ENCODE data around the gene PIWIL1.

The PIWIL1 gene

DNA sequence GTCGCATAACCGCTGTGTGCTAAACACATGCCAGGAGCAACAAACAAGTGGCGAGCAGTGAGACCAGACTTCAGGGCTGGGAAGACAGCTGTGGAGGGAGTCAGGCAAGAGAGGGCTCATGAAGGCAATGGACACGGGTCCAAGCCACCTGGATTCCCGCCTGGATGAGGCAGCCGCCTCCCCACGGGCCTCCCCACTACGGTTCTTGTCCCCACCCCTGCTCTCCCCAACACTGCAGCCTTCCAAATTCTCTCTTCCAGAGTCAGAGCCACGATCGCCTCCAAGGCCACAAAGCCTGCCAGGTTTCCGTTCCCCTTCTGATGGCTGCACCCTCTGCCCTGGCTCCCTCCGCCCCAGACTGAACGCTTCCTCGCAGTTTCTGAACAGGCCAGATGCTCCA, 36.1 kb upstream of the PIWIL1 start:
- H3K27ac ChIP-seq, result peak overlapping the region in 2 of 11 experiments; percentile 24 to 30; a peak in 5 of 22 replicates
- no peak overlapping the region for H3K4me3 ChIP-seq
- H3K4me1 ChIP-seq, result peaks cover 16 to 42% (median 28%) of the 10 kb centered on the region in 10 experiments
- TF ChIP-seq Cebpa-rat (IDR thresholded peaks at IDR 0.05), result no peak
- H4K20me1 ChIP-seq, result no peaks in the 10 kb centered on the region; a peak in 1 of 22 replicates
- H3K4me2 ChIP-seq, result peak overlapping the region; percentile 50 to 82 (median 70)
- H3K9ac ChIP-seq, result no peak overlapping the region
- H3K9me3 ChIP-seq (replicated peaks in 1 of 11), result peaks cover 0 to 3% (median 0%) of the 10 kb centered on the region in 11 experiments; a peak in 1 of 22 replicates
- H3K27me3 ChIP-seq, result no peaks in the 10 kb centered on the region
- H3K36me3 ChIP-seq, result no peaks in the 10 kb centered on the region

DNA sequence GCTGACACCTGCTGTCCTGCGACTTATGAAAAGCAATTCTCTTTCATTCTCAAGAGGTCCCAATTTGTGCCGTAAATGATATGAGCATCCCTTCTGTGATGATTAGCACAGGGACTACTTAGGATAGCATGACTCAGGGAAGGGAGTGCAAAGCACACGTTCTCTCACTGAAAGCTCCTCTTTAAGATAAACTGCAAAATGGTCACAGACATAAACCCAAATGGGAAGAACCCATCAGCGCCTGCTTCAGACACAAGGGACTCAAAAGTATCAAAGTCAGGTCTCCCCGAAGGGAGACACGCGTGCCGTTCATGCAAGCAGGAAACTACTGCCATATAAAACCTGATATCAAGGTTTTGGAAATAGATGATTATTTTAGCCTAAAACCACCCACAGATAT, 33.9 kb upstream of the PIWIL1 start:
- no peak overlapping the region for H3K27ac ChIP-seq
- no peak for TF ChIP-seq Cebpa-rat (IDR thresholded peaks at IDR 0.05)
- H3K27me3 ChIP-seq, result no peaks in the 10 kb centered on the region
- no peaks in the 10 kb centered on the region; a peak in 1 of 22 replicates for H4K20me1 ChIP-seq
- H3K4me3 ChIP-seq, result no peak overlapping the region
- no peaks in the 10 kb centered on the region for H3K36me3 ChIP-seq
- no peak overlapping the region; a peak in 1 of 22 replicates for H3K4me2 ChIP-seq
- no peak overlapping the region for H3K9ac ChIP-seq
- no peaks in the 10 kb centered on the region for H3K9me3 ChIP-seq (replicated peaks in 1 of 11)
- peaks cover 16 to 42% (median 28%) of the 10 kb centered on the region in 10 experiments for H3K4me1 ChIP-seq

DNA sequence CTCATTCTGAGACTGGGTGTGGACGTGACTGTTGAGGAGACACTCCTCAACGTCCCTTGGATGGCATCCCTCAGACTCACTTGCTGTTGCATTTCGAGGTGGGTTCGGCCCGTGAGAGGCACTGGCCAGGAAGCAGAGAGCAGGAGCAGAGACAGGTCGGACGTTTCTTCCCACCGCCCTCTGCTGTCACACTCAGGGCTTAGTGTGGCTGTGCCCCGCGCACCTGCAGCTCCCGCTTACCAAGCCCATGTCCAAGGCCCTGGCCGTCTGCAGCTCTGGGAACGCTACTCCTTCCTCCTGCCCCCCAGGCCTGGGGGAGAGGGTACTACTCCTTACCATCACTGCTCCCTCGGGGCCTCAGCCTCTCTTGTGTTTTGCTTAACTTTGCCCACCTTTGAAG, 29.8 kb upstream of the PIWIL1 start:
- no peak overlapping the region for H3K9ac ChIP-seq
- H3K4me1 ChIP-seq, result peaks cover 0 to 14% (median 3%) of the 10 kb centered on the region in 10 experiments; a peak in 6 of 20 replicates
- H3K36me3 ChIP-seq, result no peaks in the 10 kb centered on the region
- H3K27ac ChIP-seq, result no peak overlapping the region
- no peaks in the 10 kb centered on the region for H3K9me3 ChIP-seq (replicated peaks in 1 of 11)
- H3K4me3 ChIP-seq, result no peak overlapping the region
- no peak overlapping the region for H3K4me2 ChIP-seq
- H4K20me1 ChIP-seq, result no peaks in the 10 kb centered on the region
- TF ChIP-seq Cebpa-rat (IDR thresholded peaks at IDR 0.05), result no peak
- H3K27me3 ChIP-seq, result no peaks in the 10 kb centered on the region

DNA sequence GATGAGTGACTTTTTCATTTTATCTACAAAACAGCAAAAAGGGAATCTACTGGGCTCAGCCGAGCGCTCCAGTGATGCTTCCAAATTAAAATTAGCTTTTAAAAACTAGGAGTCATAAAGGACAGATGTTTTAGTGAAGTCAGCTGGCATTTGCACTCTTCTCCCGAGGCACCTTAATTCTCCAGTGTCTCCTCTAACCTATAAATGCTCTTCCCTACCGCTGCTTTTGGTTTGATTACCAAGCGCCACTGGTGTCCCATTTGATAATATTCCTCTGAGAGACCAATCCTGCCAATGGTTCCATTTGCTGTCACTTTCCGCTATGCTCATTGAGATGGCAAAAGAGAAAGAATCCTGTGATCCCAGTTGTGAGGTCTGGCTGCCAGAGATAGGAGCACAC, 29.3 kb upstream of the PIWIL1 start:
- Histone ChIP-seq H4K20me1 (no peaks in the 10 kb centered on the region), H3K4me3 (no peak overlapping the region), H3K4me1 (peaks cover 0 to 14% (median 3%) of the 10 kb centered on the region in 10 experiments; a peak in 6 of 20 replicates), H3K4me2 (no peak overlapping the region), H3K36me3 (no peaks in the 10 kb centered on the region), H3K9ac (no peak overlapping the region), H3K27me3 (no peaks in the 10 kb centered on the region), H3K27ac (no peak overlapping the region), H3K9me3 (replicated peaks in 1 of 11) (peaks cover 0 to 5% (median 0%) of the 10 kb centered on the region in 11 experiments; a peak in 11 of 22 replicates)
- TF ChIP-seq Cebpa-rat (IDR thresholded peaks at IDR 0.05), result no peak

DNA sequence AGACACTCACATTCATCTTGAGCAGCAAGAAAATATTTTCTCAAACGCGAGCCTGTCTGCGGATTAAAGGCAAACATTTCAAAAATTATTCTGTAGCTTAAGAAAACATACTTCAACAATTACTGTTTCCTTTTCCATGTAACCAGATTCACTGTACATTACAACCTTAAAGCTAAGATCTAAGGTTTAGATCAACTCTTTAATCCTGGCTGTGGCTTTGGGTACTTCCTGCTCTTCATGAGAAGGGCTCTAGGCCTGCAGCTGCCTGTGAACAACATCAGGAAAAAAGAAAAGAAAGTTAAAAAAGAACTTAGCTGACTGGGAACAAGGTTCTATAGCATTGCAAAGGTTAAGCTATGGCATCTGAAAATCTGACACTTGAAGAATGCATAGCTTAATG, 21.4 kb upstream of the PIWIL1 start:
- no peak overlapping the region for H3K9ac ChIP-seq
- peak overlapping the region in 3 of 11 experiments; percentile 2 to 4 (median 3); a peak in 3 of 22 replicates for H3K4me2 ChIP-seq
- H3K27me3 ChIP-seq, result no peaks in the 10 kb centered on the region
- no peak overlapping the region for H3K27ac ChIP-seq
- no peak overlapping the region for H3K4me3 ChIP-seq
- no peaks in the 10 kb centered on the region for H4K20me1 ChIP-seq
- peaks cover 0 to 23% (median 9%) of the 10 kb centered on the region in 11 experiments; a peak in 18 of 22 replicates for H3K9me3 ChIP-seq (replicated peaks in 1 of 11)
- peaks cover 0 to 8% (median 0%) of the 10 kb centered on the region in 10 experiments; a peak in 4 of 20 replicates for H3K4me1 ChIP-seq
- H3K36me3 ChIP-seq, result no peaks in the 10 kb centered on the region
- no peak for TF ChIP-seq Cebpa-rat (IDR thresholded peaks at IDR 0.05)

- H3K4me1 ChIP-seq, result peaks cover 0 to 8% (median 0%) of the 10 kb centered on the region in 10 experiments; a peak in 4 of 20 replicates
- H4K20me1 ChIP-seq, result no peaks in the 10 kb centered on the region
- H3K4me2 ChIP-seq, result no peak overlapping the region
- H3K27ac ChIP-seq, result no peak overlapping the region
- no peak overlapping the region for H3K4me3 ChIP-seq
- H3K9ac ChIP-seq, result no peak overlapping the region
- H3K9me3 ChIP-seq (replicated peaks in 1 of 11), result no peaks in the 10 kb centered on the region
- no peak for TF ChIP-seq Cebpa-rat (IDR thresholded peaks at IDR 0.05)
- H3K36me3 ChIP-seq, result no peaks in the 10 kb centered on the region
- H3K27me3 ChIP-seq, result no peaks in the 10 kb centered on the region
These were observed 17.2 kb upstream of the PIWIL1 start for GRCh38 chr12:130320536-130320935.

DNA sequence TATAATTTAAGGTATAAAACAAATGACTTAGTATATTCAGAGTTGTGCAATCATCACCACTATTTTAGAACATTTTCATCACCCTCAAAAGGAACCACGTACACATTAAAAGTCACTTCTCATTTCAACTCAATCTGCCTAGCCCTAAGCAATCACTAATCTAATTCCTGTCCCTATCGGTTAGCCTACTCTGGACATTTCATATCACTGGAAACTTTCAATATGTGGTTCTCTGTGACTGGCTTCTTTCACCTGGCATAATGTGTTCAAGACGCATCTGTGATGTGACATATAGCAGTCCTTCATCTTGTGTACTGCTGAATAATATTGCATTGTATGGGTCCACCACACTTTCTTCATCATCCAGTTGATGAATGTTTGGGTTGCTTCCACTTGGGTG, 15.4 kb upstream of the PIWIL1 start:
- H3K9me3 ChIP-seq (replicated peaks in 1 of 11), result no peaks in the 10 kb centered on the region

GRCh38 chr12:130330685-130331084, 7.0 kb upstream of the PIWIL1 start:
- H4K20me1 ChIP-seq, result no peaks in the 10 kb centered on the region
- no peak overlapping the region for H3K9ac ChIP-seq
- H3K27ac ChIP-seq, result no peak overlapping the region
- peaks cover 0 to 11% (median 0%) of the 10 kb centered on the region in 11 experiments; a peak in 5 of 22 replicates for H3K27me3 ChIP-seq
- H3K36me3 ChIP-seq, result no peaks in the 10 kb centered on the region
- TF ChIP-seq Cebpa-rat (IDR thresholded peaks at IDR 0.05), result no peak
- H3K4me3 ChIP-seq, result no peak overlapping the region
- no peaks in the 10 kb centered on the region for H3K9me3 ChIP-seq (replicated peaks in 1 of 11)
- H3K4me1 ChIP-seq, result peaks cover 0 to 9% (median 0%) of the 10 kb centered on the region in 10 experiments; a peak in 2 of 20 replicates
- no peak overlapping the region for H3K4me2 ChIP-seq

More for the DNA sequence above, 15.4 kb upstream of the PIWIL1 start:
- Histone ChIP-seq H3K4me1 (no peaks in the 10 kb centered on the region), H3K27ac (no peak overlapping the region), H3K9ac (no peak overlapping the region), H3K36me3 (no peaks in the 10 kb centered on the region), H3K27me3 (no peaks in the 10 kb centered on the region), H3K4me3 (no peak overlapping the region), H4K20me1 (no peaks in the 10 kb centered on the region), H3K4me2 (no peak overlapping the region)
- no peak for TF ChIP-seq Cebpa-rat (IDR thresholded peaks at IDR 0.05)

- Histone ChIP-seq H3K9me3 (replicated peaks in 1 of 11) (no peaks in the 10 kb centered on the region), H3K9ac (no peak overlapping the region), H3K4me2 (no peak overlapping the region), H3K27me3 (peaks cover 0 to 11% (median 0%) of the 10 kb centered on the region in 11 experiments; a peak in 5 of 22 replicates), H3K27ac (no peak overlapping the region), H3K4me1 (peaks cover 0 to 9% (median 0%) of the 10 kb centered on the region in 10 experiments; a peak in 2 of 20 replicates), H3K4me3 (no peak overlapping the region), H4K20me1 (no peaks in the 10 kb centered on the region), H3K36me3 (no peaks in the 10 kb centered on the region)
- TF ChIP-seq Cebpa-rat (IDR thresholded peaks at IDR 0.05), result no peak
These were observed 6.5 kb upstream of the PIWIL1 start for GRCh38 chr12:130331146-130331545.

DNA sequence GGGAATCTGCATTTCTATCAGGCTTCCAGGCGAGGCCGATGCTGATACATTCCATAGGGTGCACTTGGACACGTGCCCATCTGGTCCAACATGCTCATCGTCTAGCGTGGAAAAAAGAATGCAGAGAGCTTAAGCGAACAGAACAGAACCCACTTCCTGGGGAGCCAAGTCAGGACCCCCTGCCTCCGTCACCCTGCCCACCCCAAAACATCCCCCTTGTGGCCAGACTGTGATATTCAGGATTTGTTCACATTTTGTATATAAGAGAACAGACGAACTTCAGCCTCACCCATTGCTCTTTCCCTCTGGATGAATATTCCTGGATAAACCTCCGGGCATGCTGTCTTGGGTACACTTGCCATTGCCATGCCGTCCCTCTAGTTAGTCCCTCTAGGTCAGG, 4.3 kb upstream of the PIWIL1 start:
- peaks cover 0 to 11% (median 0%) of the 10 kb centered on the region in 11 experiments; a peak in 5 of 22 replicates for H3K27me3 ChIP-seq
- H3K4me3 ChIP-seq, result no peak overlapping the region
- H3K4me1 ChIP-seq, result peaks cover 0 to 9% (median 0%) of the 10 kb centered on the region in 10 experiments; a peak in 2 of 20 replicates
- H3K27ac ChIP-seq, result no peak overlapping the region
- H3K4me2 ChIP-seq, result no peak overlapping the region
- H3K9ac ChIP-seq, result no peak overlapping the region
- no peaks in the 10 kb centered on the region for H4K20me1 ChIP-seq
- peaks cover 0 to 5% (median 0%) of the 10 kb centered on the region in 11 experiments; a peak in 1 of 22 replicates for H3K9me3 ChIP-seq (replicated peaks in 1 of 11)
- H3K36me3 ChIP-seq, result no peaks in the 10 kb centered on the region
- no peak for TF ChIP-seq Cebpa-rat (IDR thresholded peaks at IDR 0.05)

Data from BLaER1 treated with 17β-estradiol and CSF1 and Interleukin-3, amounts not matched to agents 10 nM and 100 nM (cell line).